Astrocyte (in vitro differentiated cells and primary cell): Measurements from ENCODE around the gene TGFB2. TPM values are rescaled to one million over a fixed set of nuclear protein-coding genes. Genes with fewer than 3 reads are reported as not detected.

Source experiments
- DNase-seq: peaks from one replicate; pipeline ENCODE4 v3.0.0-alpha.2; 2010; ENCODE audit warnings: low read depth
- FAIRE-seq: peaks from 2 replicates; lab custom pipeline; 2011; peaks lifted over from hg19 to GRCh38; lab: Jason Lieb, UNC
- H2AFZ ChIP-seq: 2 replicates; pipeline ENCODE4 v1.6.0; 2012; ENCODE audit warnings: low read depth, low read length, inconsistent platforms
- H3K27ac ChIP-seq: 2 replicates; pipeline ENCODE4 v1.5.1; 2011; ENCODE audit warnings: low read depth, low read length, inconsistent platforms
- H3K27me3 ChIP-seq: 2 replicates; pipeline ENCODE4 v1.6.0; 2011; ENCODE audit warnings: low read length, inconsistent platforms; ENCODE audit not compliant: insufficient read depth
- H3K36me3 ChIP-seq: 2 replicates; pipeline ENCODE4 v1.5.1; 2011; ENCODE audit warnings: low read length, inconsistent platforms; ENCODE audit not compliant: insufficient read depth
- H3K4me1 ChIP-seq: 2 replicates; pipeline ENCODE4 v1.5.1; 2011; ENCODE audit warnings: low read length, inconsistent platforms; ENCODE audit not compliant: insufficient read depth
- H3K4me2 ChIP-seq: 2 replicates; pipeline ENCODE4 v1.6.0; 2012; ENCODE audit warnings: low read length, inconsistent platforms
- H3K4me3 ChIP-seq: 2 replicates; pipeline ENCODE4 v1.5.1; 2011; ENCODE audit warnings: low read depth, mild to moderate bottlenecking, low read length, inconsistent platforms; ENCODE audit not compliant: insufficient read depth
- H3K79me2 ChIP-seq: 2 replicates; pipeline ENCODE4 v1.6.0; 2012; ENCODE audit warnings: mild to moderate bottlenecking, low read length, inconsistent platforms; ENCODE audit not compliant: insufficient read depth
- H3K9ac ChIP-seq: 2 replicates; pipeline ENCODE4 v1.6.0; 2012; ENCODE audit warnings: mild to moderate bottlenecking, low read length, inconsistent platforms
- H3K9me3 ChIP-seq: 2 replicates; pipeline ENCODE4 v1.5.1; 2012; ENCODE audit warnings: low read depth, mild to moderate bottlenecking, low read length, inconsistent platforms; ENCODE audit not compliant: insufficient read depth
- H4K20me1 ChIP-seq: 2 replicates; pipeline ENCODE4 v1.6.0; 2012; ENCODE audit warnings: low read length, inconsistent platforms; ENCODE audit not compliant: insufficient read depth
- H3K27ac Mint-ChIP-seq: one replicate; pipeline ENCODE4 v1.8.0; 2021; ENCODE audit warnings: mild to moderate bottlenecking, mixed read lengths; ENCODE audit not compliant: unreplicated experiment
- H3K27me3 Mint-ChIP-seq: one replicate; pipeline ENCODE4 v1.8.0; 2021; ENCODE audit warnings: low read depth, mixed read lengths; ENCODE audit not compliant: unreplicated experiment
- H3K36me3 Mint-ChIP-seq: one replicate; pipeline ENCODE4 v1.8.0; 2021; ENCODE audit warnings: low read depth, mixed read lengths; ENCODE audit not compliant: unreplicated experiment
- H3K4me1 Mint-ChIP-seq: one replicate; pipeline ENCODE4 v1.8.0; 2021; ENCODE audit warnings: low read depth, mixed read lengths; ENCODE audit not compliant: unreplicated experiment
- H3K4me3 Mint-ChIP-seq: one replicate; pipeline ENCODE4 v1.8.0; 2021; ENCODE audit warnings: mild to moderate bottlenecking, moderate library complexity, mixed read lengths; ENCODE audit not compliant: unreplicated experiment
- H3K9me3 Mint-ChIP-seq: one replicate; pipeline ENCODE4 v1.8.0; 2021; ENCODE audit warnings: mild to moderate bottlenecking, mixed read lengths; ENCODE audit not compliant: unreplicated experiment
- EZH2 ChIP-seq: IDR thresholded peaks from 2 replicates; pipeline ENCODE4 v1.6.1; 2012; ENCODE audit warnings: mild to moderate bottlenecking, low read length, inconsistent platforms; ENCODE audit not compliant: insufficient read depth
- total RNA-seq: library from RNA; stranded (reverse); gene quantifications from 2 replicates; pipeline ENCODE4 v1.2.1, GENCODE V29; 2021
- TF ChIP-seq, protein P1 (sequence below): IDR thresholded peaks from 2 replicates; pipeline ENCODE4 v1.5.1; 2011; ENCODE audit warnings: low read depth, mild to moderate bottlenecking, inconsistent platforms, low read length, moderate library complexity; ENCODE audit not compliant: insufficient read depth

The TGFB2 gene
- total RNA-seq, 1 donor from 2014 or later, result 330 TPM

DNA sequence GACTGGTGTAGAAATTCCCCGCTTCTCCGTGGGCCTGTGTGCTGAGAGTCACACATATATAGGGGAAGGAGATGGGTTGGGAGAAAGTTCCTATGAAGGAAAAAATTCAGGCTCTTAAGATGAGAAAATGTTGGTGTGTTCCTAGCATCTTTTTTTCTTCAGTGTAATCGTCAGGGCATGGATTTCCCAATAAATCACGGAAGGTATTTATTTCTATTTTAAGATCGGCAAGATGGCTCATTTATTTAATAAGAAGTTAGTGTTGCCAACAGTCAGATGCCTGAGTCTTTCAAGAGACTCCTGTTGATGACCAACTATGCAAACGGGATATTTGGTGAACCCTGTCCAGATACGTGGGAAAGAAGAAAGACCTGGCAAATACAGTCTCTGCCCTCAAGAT is 58.2 kb downstream of the TGFB2 start:
- Histone ChIP-seq H3K4me3 (no peak overlapping the region), H3K79me2 (peaks cover 89% of the 10 kb centered on the region), H4K20me1 (peaks cover 68% of the 10 kb centered on the region), H3K27me3 (no peaks in the 10 kb centered on the region), H3K36me3 (peaks cover 23% of the 10 kb centered on the region), H3K9me3 (no peaks in the 10 kb centered on the region), H2AFZ (no peak overlapping the region), H3K4me1 (peaks cover 6% of the 10 kb centered on the region), H3K4me2 (no peak overlapping the region), H3K9ac (no peak overlapping the region), H3K27ac (no peak overlapping the region)
- FAIRE-seq, result no peak
- Mint-ChIP-seq H3K9me3 (peaks cover 6% of the 10 kb centered on the region), H3K27me3 (no peaks in the 10 kb centered on the region), H3K27ac (peak overlapping the region; percentile 44), H3K4me3 (no peak overlapping the region), H3K36me3 (peaks cover 51% of the 10 kb centered on the region), H3K4me1 (peaks cover 35% of the 10 kb centered on the region)
- TF ChIP-seq, protein P1, sequence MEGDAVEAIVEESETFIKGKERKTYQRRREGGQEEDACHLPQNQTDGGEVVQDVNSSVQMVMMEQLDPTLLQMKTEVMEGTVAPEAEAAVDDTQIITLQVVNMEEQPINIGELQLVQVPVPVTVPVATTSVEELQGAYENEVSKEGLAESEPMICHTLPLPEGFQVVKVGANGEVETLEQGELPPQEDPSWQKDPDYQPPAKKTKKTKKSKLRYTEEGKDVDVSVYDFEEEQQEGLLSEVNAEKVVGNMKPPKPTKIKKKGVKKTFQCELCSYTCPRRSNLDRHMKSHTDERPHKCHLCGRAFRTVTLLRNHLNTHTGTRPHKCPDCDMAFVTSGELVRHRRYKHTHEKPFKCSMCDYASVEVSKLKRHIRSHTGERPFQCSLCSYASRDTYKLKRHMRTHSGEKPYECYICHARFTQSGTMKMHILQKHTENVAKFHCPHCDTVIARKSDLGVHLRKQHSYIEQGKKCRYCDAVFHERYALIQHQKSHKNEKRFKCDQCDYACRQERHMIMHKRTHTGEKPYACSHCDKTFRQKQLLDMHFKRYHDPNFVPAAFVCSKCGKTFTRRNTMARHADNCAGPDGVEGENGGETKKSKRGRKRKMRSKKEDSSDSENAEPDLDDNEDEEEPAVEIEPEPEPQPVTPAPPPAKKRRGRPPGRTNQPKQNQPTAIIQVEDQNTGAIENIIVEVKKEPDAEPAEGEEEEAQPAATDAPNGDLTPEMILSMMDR, result no peak
- no peak for TF ChIP-seq EZH2
- peak; percentile 39 for DNase-seq

DNA sequence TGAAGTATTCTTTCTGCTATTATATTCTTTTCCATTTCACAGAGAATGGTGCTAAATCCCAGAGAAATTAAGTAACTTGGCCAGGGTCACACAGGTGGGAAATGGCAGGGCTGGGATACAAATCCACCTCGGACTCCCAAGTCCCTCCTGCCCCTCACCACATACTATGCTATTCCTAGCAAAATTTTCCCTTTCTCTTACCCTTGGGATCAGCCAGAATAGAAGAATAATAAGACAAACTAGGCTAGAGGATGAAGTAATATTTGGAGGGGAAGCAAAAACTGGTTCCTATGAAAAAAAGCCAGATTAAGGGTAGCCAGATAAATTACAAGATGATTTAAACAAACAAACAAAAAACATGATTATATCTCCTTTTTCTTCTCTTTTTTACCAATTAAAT is 62.5 kb downstream of the TGFB2 start:
- peaks cover 41% of the 10 kb centered on the region for H4K20me1 ChIP-seq
- H3K27me3 ChIP-seq, result no peaks in the 10 kb centered on the region
- peaks cover 35% of the 10 kb centered on the region for H3K36me3 ChIP-seq
- H3K79me2 ChIP-seq, result peaks cover 84% of the 10 kb centered on the region
- no peak overlapping the region for H3K4me3 ChIP-seq
- H2AFZ ChIP-seq, result no peak overlapping the region
- DNase-seq, result no peak
- TF ChIP-seq, protein P1, result no peak
- TF ChIP-seq EZH2, result no peak
- no peak for FAIRE-seq
- peaks cover 43% of the 10 kb centered on the region for H3K4me1 Mint-ChIP-seq
- no peak overlapping the region for H3K4me2 ChIP-seq
- H3K27me3 Mint-ChIP-seq, result no peaks in the 10 kb centered on the region
- peaks cover 63% of the 10 kb centered on the region for H3K36me3 Mint-ChIP-seq
- H3K4me1 ChIP-seq, result peaks cover 26% of the 10 kb centered on the region
- H3K4me3 Mint-ChIP-seq, result no peak overlapping the region
- no peaks in the 10 kb centered on the region for H3K9me3 ChIP-seq
- H3K9ac ChIP-seq, result no peak overlapping the region
- H3K9me3 Mint-ChIP-seq, result no peaks in the 10 kb centered on the region
- H3K27ac ChIP-seq, result no peak overlapping the region
- H3K27ac Mint-ChIP-seq, result no peak overlapping the region

DNA sequence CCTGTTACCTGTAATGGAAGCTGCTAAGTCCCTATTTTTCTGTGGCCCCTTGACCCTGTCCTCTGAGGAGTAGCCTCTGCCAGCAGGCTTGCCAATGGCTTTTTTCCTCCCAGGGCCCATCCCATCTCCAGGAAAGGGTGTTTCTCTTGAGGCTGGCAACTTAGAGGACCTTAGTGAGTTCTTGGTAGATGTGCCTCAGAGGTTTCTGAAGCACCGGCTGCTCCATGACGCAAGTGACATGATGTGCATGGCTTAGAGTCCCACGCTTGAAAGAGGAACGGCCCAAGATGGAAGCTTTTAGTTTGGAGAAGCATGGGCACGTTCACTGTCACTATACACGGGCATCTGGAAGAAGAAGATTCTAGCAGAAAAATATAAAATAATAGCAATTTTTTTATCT is 63.0 kb downstream of the TGFB2 start:
- no peak overlapping the region for H3K27ac ChIP-seq
- FAIRE-seq, result no peak
- no peak overlapping the region for H3K4me3 Mint-ChIP-seq

More for the DNA sequence above, 63.0 kb downstream of the TGFB2 start:
- DNase-seq, result no peak
- H3K36me3 Mint-ChIP-seq, result peaks cover 65% of the 10 kb centered on the region
- no peaks in the 10 kb centered on the region for H3K9me3 ChIP-seq
- H3K36me3 ChIP-seq, result peaks cover 35% of the 10 kb centered on the region
- no peaks in the 10 kb centered on the region for H3K9me3 Mint-ChIP-seq
- H3K79me2 ChIP-seq, result peaks cover 83% of the 10 kb centered on the region
- no peak overlapping the region for H3K4me3 ChIP-seq
- H2AFZ ChIP-seq, result no peak overlapping the region
- peaks cover 23% of the 10 kb centered on the region for H3K4me1 ChIP-seq
- no peak overlapping the region for H3K4me2 ChIP-seq
- H3K9ac ChIP-seq, result no peak overlapping the region
- peak overlapping the region; percentile 41 for H3K27ac Mint-ChIP-seq
- no peaks in the 10 kb centered on the region for H3K27me3 ChIP-seq
- peaks cover 44% of the 10 kb centered on the region for H3K4me1 Mint-ChIP-seq
- TF ChIP-seq, protein P1, result no peak
- no peak for TF ChIP-seq EZH2
- peaks cover 36% of the 10 kb centered on the region for H4K20me1 ChIP-seq
- H3K27me3 Mint-ChIP-seq, result no peaks in the 10 kb centered on the region
